GM12873 (cell line): ENCODE data around the gene MED4.

Experiments
- CTCF ChIP-seq: IDR thresholded peaks from 2 replicates; pipeline ENCODE4 v1.5.1; 2012; ENCODE audit warnings: low read depth, mild to moderate bottlenecking, moderate library complexity, low read length, control low read depth; ENCODE audit not compliant: insufficient read depth; ENCODE audit errors: missing control alignments

MED4 gene

DNA sequence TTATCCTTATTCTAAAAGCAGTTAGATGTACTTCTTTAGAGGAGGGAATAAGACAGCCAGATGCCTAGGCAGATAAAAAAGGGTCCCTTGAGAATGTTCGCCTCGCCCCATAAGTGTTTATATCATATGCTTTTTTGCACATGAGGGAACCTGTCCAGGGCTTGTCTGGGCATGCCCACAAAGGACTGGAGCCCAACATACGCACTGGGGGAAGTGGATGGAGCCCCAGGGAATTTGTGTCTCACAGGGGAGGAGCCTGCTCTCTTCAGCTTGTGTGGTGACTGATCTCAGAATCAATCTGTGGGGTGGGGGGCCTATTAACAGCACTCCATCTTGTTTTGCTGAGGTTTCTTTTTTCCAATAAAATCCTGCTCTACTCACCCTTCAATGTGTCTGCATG, 22.6 kb downstream of the MED4 start:
- TF ChIP-seq CTCF: no peak

GRCh38 chr13:48070942-48071341, 24.0 kb downstream of the MED4 start:
- TF ChIP-seq CTCF: no peak

DNA sequence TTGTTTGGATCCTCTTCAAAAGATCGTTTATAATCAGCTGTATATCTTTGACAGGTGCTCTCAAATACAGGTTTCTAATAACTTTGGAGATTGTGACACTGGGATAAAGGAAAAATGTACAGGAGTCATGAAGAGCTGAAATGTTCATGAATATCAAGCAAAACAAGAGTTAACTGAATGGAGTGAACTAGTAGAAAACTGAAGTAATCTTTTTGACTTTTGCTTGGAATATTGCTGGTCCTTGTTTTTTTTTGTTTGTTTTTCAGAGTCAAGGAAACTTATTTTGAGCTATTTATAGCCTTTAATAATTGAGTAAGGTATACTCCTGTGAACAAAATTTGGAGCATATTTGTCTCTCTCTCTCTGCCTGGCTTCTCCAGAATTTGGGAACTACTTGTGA, 25.3 kb downstream of the MED4 start:
- no peak for TF ChIP-seq CTCF

DNA sequence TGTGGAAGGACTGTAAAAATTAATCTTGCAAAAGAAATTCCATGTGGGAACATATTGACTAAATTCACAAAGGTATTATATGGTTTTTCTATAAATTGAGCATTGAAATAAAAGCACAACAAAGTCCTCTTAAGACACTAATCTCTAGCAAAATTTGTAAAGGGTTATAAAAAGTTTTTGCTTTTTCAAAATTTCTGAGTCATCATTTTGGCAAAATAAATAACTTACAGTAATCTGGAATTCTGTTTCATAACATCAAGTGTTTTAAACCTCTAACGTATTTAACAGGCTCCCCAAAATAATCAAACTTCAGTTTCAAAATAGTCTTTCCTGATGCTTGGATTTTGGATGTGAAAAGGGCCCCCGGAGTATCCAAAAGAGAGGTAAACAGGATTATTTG, 26.0 kb downstream of the MED4 start:
- no peak for TF ChIP-seq CTCF

DNA sequence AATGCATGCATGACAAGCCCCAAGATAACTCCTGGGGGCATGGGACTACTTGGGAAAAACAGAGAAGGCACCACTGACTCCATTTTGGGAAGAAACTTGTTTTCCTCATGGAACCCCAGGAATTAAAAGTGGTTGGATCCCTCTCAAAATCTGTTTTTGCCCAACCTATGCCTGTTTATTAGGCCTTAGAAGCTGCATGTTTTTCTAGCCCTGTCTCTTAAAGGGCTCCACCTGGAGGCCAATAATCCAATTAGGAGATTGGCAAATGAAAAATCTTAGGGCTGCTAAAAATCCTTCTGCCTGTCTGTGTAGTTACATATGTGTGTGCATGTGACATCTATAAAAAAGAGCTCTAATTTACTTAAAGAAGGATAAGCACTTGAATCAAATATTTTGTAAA, 26.9 kb downstream of the MED4 start:
- TF ChIP-seq CTCF: no peak

DNA sequence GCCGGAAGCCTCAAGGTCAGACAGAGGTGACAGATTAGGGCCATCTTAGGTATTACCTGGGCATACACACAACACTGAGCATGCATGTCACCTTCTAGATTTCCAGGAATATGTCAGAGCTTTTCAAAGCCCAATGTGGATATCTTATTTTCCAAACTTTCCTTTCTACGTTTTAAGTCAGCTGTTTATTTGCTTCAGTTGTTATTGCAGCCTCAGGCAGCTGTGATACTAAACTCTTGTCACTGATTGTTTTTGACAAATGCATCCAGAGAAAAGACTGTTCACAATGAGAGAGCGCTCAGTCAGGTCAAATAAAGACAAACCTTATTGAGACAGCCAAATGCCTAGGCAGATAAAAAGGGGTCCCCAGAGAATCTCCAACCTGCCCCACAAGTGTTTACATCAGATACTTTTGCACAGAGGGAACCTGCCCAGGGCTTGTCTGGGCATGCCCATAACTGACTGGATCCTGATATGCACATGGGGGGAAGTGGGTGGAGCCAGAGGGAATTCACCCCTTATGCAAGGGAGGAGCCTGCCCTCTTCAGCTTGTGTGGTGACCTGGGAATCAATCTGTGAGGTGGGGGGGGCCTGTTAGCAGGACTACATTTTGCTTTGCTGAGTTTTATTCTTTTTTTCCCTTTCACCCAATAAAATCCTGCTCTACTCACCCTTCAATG, 28.5 kb downstream of the MED4 start:
- no peak for TF ChIP-seq CTCF

GRCh38 chr13:48055712-48056111, 39.2 kb downstream of the MED4 start:
- TF ChIP-seq CTCF: no peak
